Measurements from ENCODE around the gene TPRX2.

- no peak for TF ChIP-seq CTCF (IDR thresholded peaks at IDR 0.05)
- peak; percentile 16 for TF ChIP-seq POLR2A (IDR thresholded peaks at IDR 0.05)
These were observed 19.9 kb downstream of the TPRX2 start for GRCh38 chr19:47878906-47879305.
